WI38 (cell line): ENCODE measurements around the gene L2HGDH.

ENCODE experiments used
- H3K4me3 ChIP-seq: 2 replicates; pipeline ENCODE4 v1.5.1; 2011; ENCODE audit warnings: low read depth, mild to moderate bottlenecking, control low read depth, low read length
- TF ChIP-seq, protein P1 (sequence below): IDR thresholded peaks from 2 replicates; pipeline ENCODE4 v1.5.1; 2012; ENCODE audit warnings: low read depth, mild to moderate bottlenecking, control low read depth, low read length

Gene L2HGDH

DNA sequence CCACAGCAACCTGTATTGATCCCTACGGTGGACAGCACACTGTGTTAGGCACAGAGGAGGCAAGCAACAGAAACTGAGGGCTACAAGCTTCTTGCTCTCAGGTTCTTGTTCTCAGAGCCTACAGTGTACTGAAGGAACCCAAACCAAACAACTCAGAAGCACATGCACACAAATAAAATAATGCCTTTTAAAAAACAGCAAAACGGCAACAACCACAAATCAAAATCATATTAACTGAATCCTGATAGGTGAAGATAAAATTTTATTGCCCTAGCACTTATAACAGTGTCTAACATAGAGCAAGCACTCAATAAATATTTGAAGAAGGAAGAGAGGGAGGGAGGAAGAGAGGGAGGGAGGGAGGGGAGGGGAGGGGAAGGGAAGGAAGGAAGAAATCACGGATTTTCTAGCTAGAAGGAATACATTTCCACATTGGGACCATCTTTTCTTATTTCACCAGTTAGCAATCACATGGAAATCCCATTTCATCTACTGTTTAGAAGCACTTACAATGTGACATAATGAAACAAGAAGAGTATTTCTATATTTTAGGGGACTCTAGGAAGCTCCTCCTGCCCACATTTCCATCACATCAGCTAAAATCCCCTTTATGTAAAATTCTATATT, 27.3 kb upstream of the L2HGDH start:
- no peak overlapping the region for H3K4me3 ChIP-seq
- TF ChIP-seq, protein P1, sequence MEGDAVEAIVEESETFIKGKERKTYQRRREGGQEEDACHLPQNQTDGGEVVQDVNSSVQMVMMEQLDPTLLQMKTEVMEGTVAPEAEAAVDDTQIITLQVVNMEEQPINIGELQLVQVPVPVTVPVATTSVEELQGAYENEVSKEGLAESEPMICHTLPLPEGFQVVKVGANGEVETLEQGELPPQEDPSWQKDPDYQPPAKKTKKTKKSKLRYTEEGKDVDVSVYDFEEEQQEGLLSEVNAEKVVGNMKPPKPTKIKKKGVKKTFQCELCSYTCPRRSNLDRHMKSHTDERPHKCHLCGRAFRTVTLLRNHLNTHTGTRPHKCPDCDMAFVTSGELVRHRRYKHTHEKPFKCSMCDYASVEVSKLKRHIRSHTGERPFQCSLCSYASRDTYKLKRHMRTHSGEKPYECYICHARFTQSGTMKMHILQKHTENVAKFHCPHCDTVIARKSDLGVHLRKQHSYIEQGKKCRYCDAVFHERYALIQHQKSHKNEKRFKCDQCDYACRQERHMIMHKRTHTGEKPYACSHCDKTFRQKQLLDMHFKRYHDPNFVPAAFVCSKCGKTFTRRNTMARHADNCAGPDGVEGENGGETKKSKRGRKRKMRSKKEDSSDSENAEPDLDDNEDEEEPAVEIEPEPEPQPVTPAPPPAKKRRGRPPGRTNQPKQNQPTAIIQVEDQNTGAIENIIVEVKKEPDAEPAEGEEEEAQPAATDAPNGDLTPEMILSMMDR = no peak

DNA sequence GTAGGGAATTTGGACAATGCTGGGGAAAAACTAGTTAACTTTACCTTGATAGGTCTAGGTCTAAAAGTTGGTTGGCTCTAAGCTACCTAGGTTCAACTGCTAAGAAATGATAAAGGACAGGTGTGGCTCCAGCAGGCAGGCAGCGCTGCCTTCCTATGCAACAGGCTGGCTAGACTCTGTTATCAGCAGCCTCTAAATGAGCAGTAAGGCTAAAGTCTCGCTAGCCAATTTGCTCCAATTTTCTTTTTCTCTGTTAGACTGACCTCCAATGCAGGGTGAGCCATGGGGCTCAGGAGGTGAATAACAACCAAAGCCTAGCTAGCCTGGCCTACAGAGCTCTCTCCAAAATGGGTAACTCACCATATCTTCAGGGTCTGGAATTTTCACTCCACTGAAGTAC, 26.6 kb upstream of the L2HGDH start:
- TF ChIP-seq, protein P1 = no peak
- no peak overlapping the region for H3K4me3 ChIP-seq

GRCh38 chr14:50335989-50336824, 24.2 kb upstream of the L2HGDH start:
- TF ChIP-seq, protein P1 = no peak
- H3K4me3 ChIP-seq = peak overlapping the region; percentile 3; the same call in 1 of the 2 replicates

GRCh38 chr14:50335389-50335788, 23.4 kb upstream of the L2HGDH start:
- TF ChIP-seq, protein P1 = no peak
- no peak overlapping the region for H3K4me3 ChIP-seq

DNA sequence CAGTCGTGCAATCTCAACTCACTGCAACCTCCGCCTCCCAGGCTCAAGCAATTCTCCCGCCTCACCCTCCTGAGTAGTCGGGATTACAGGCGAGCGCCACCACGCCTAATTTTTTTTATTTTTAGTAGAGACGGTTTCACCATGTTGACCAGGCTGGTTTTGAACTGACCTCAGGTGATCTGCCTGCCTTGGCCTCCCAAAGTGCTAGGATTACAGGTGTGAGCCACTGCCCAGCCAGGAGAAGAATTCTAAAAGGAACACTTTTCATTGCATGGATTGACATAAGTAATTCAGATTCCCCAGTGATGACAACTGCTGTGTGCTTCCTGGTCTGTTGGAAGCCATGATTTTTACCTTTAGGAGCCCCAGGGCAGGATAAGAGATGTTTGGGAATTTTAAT, 22.2 kb upstream of the L2HGDH start:
- H3K4me3 ChIP-seq = no peak overlapping the region
- TF ChIP-seq, protein P1 = no peak

DNA sequence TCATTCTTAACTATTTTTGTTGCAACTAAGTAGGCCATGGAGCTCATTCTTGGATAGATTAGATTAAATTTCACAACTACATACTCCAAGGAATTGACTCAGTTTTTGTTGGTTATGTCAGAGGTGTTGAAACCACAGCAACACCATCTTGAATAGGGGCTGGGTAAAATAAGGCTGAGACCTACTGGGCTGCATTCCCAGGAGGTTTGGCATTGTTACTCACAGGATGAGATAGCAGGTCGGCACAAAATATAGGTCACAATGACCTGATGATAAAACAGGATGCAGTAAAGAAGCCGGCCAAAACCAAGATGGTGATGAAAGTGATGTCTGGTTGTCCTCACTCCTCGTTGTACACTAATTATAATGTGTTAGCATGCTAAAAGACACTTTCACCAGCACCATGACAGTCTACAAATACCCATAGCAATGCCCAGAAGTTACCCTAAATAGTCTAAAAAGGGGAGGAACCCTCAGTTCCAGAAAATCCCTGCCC, 21.0 kb upstream of the L2HGDH start:
- no peak overlapping the region for H3K4me3 ChIP-seq
- TF ChIP-seq, protein P1 = no peak

GRCh38 chr14:50331596-50331995, 19.6 kb upstream of the L2HGDH start:
- TF ChIP-seq, protein P1 = no peak
- no peak overlapping the region for H3K4me3 ChIP-seq
